NCI-H146 treated with DMSO at 0.1 percent for 48 hours (cell line): ENCODE measurements around the gene GPATCH2L.

Source experiments
- DNase-seq: peaks from one replicate; lab custom pipeline; 2025; ENCODE audit not compliant: unreplicated experiment; lab: John Stamatoyannopoulos, UW

Gene GPATCH2L

GRCh38 chr14:76151398-76152332, at the start of gene GPATCH2L:
GPATCH2L (plus strand) TSS chr14:76151922; CDS start chr14:76154364, 2,442 bp downstream.
- DNase-seq: peak; percentile 46

GRCh38 chr14:76104802-76105355, 46.8 kb upstream of the GPATCH2L start:
- no peak for DNase-seq

DNA sequence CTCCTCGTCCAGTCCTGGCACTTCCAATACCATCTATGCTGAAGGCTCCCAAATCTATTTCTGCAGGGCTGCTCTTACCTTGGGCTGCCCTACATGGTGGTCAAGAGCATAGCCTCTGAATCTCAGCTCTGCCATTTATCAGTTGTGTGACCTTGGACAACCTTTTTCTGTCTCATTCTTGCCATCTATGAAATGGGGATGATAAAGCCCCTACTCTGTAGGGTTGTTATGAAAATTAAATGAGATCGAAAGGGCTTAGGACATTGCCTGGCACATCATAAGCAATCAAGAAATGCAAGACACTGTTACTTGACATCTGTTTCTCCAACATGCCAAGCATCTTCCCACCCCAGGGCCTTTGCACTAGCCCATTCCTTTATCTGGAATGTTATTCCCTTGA, 45.5 kb upstream of the GPATCH2L start:
- DNase-seq: no peak

GRCh38 chr14:76109087-76109880, 42.4 kb upstream of the GPATCH2L start:
- peak; percentile 3 for DNase-seq

DNA sequence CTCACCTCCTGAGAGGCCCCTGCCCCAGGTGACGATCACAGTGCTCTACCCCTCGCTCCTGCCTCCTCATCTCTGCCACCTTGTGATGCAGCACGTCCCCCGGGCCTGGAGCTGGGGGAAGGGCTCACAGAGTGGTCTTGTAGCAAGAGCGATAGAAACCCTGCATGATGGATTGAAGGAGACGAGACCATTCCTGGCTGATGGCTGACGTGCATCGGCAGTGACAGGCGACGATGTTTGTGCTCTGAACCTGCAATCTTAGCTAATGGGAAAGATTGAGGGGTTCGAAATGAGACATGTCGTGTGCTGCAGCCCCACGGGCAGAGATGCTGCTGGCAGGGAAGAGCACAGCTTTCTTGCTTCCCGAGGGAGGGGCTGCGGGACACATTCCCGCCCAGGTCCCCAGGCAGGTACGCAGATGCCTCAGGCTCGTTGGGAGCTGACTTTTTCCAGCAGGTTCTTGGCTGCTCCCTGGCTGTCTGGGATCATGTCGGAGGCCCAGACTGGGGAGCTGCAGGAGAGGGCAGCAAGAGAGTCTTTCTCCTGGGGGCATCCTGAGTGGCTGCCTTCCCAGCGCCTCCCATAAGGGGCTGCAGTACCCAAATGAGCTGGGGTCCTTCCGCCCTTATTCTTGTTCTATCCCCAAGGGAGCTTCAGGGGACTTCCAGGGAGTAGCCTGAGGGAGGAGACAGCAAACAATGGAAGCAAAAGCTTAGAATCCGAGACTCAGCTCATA, 38.7 kb upstream of the GPATCH2L start:
- DNase-seq: no peak

- no peak for DNase-seq
These were observed 38.0 kb upstream of the GPATCH2L start for GRCh38 chr14:76113691-76114090.

DNA sequence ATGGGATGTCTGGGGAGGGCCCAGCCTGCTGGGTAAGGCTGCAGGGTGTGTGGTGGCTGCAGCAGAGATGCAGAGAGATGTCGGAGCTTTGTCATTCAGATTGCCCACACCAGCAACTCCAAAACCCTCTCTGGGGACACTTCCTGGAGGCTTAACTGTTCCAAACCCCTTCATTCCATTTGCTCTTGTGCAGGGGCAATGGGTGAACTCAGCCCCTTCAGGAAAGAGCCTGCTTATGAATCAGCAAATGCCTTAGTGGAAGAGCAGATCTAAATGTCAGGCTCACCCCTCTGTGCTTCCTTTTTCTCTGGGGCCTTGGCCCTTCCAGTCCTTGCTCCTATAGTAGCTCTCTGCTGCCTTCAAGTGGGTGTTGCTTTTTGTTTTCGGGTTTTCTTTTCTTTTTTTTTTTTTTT, 36.7 kb upstream of the GPATCH2L start:
- no peak for DNase-seq

- peak; percentile 80 for DNase-seq
These were observed 33.8 kb upstream of the GPATCH2L start for GRCh38 chr14:76117789-76118484.

GRCh38 chr14:76118594-76118993, 33.1 kb upstream of the GPATCH2L start:
- no peak for DNase-seq

- no peak for DNase-seq
These were observed 30.5 kb upstream of the GPATCH2L start for GRCh38 chr14:76121089-76121748.

- no peak for DNase-seq
These were observed 28.1 kb upstream of the GPATCH2L start for GRCh38 chr14:76123426-76124225.

DNA sequence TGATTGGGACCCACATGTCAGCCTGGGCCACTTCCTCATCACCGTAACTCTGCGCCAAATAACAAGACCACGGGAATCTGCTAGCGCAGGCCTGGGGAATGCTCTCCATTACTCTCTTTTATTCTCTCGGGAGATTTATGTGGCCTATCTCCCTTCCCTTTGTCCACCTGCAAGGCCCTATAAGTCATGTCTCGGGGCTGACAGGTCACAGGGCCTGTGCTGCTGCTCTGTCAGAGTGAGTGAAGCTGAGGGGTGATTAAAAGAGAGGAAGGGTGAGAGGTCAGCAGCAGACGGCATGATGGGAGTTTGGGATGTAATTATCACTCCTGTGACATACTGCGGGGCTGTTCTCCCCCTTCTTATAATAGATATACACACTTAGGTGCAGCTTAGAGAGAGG, 26.2 kb upstream of the GPATCH2L start:
- no peak for DNase-seq

DNA sequence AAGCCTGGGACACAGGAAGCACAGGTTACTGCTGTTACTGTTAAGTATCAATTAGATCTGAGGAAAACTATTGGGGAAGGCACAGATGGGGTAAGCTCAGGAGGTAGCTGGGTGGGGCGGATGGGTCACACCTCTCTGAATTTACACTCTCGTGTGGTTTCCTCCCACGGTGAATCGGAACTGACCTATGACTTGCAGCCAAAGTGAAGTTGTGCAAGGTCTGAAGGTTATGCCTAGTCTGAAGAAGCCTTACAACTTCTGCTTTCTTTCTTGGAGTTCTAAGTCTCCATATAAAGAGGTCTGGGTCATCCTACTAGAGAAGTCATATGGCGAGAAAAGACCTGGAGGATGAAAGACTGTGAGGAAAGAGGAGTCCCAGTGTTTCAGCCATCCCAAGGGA, 25.6 kb upstream of the GPATCH2L start:
- DNase-seq: no peak

DNA sequence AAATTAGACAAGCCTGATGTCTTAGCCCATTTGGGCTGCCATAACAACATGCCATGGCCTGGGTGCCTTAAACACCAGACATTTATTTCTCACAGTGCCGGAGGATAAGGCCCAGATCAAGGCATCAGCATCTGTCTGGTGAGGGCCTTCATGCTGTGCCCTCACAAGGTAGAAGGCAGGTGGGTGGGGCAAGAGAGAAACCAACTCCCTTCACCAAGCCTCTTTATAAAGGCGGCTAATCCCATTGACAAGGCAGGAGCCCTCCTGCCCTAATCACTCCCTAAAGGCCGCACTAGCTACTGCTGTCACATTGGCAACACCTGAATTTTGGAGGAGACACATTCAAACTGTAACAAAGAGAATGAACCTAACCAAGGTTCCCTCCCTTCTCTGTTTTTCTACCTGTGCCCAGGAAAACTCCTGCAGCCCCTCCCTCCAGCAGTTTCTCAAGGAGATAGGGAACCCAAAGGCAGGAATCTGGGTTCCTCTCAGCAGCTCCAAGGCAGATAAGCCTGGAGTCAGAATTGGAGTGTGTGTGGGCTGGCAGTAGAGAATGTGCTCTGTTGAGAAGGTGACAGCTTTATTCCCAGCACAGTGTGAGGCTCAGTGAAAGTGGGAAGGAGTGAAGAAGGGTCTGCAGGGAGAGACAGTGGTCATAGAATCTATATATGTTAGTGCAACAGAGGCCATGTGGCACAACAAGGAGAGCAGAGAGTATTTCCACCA, 21.7 kb upstream of the GPATCH2L start:
- DNase-seq: no peak

GRCh38 chr14:76131071-76131965, 20.4 kb upstream of the GPATCH2L start:
- no peak for DNase-seq

DNA sequence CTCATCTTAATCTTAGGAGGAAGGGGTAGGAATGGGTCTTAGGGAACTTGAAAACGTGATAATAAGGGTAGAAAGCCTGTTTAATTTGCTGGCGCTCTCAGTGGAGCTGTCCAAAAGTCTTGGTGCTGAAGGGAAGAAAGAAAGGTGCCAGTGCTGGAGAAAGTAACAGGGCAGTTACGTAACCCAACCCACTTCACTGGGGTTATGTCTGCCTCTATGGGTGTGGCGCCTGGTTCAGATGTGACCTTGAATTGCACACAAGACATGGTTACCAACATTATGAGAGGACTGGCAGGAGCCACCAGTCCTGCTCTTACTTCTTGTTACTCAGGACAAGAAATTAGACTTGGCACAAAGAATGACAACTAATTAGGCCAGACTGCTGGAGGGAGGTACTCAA, 18.6 kb upstream of the GPATCH2L start:
- DNase-seq: no peak

DNA sequence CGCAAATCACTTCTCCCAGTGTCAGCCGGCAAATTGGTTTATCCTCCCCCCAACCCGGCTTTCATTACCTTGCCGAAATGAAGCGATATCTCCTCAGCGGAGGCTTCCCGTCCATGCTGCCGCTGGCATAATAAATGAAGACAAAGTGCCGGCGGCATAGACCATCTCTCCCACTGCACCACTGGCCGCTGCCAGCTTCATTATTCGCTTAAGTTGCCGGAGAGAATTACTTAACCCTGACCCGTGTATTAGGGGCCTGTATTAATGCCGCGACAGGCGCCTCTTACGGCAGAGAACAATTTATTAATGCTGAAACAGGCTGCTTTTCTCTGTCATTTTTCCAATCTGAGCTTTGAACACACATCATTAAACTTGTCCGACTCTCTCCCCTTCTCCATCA, 17.5 kb upstream of the GPATCH2L start:
- DNase-seq: no peak
